HG03045 (cell line): ENCODE data around the gene ILKAP.

Experiments used
- ATAC-seq: cut with Tn5 transposase; IDR thresholded peaks from one replicate; pipeline ENCODE4 v1.9.1; 2021; ENCODE audit warnings: mild to moderate bottlenecking, moderate library complexity; ENCODE audit not compliant: unreplicated experiment

ILKAP gene

GRCh38 chr2:238126338-238126737, 77.2 kb downstream of the ILKAP start:
- ATAC-seq: no peak

- ATAC-seq: no peak
Observed at GRCh38 chr2:238125127-238125885, 78.2 kb downstream of the ILKAP start.

GRCh38 chr2:238124488-238125126, 78.9 kb downstream of the ILKAP start:
- no peak for ATAC-seq

- no peak for ATAC-seq
Observed at GRCh38 chr2:238123991-238124470, 79.5 kb downstream of the ILKAP start.

GRCh38 chr2:238123218-238123971, 80.1 kb downstream of the ILKAP start:
- ATAC-seq: no peak

- no peak for ATAC-seq
Observed at GRCh38 chr2:238122287-238123217, 80.9 kb downstream of the ILKAP start.

GRCh38 chr2:238121511-238122286, 81.8 kb downstream of the ILKAP start:
- no peak for ATAC-seq

- ATAC-seq: no peak
Observed at GRCh38 chr2:238120463-238121298, 82.8 kb downstream of the ILKAP start.
